Measurements from ENCODE around the gene ITPRIP.

ITPRIP gene

DNA sequence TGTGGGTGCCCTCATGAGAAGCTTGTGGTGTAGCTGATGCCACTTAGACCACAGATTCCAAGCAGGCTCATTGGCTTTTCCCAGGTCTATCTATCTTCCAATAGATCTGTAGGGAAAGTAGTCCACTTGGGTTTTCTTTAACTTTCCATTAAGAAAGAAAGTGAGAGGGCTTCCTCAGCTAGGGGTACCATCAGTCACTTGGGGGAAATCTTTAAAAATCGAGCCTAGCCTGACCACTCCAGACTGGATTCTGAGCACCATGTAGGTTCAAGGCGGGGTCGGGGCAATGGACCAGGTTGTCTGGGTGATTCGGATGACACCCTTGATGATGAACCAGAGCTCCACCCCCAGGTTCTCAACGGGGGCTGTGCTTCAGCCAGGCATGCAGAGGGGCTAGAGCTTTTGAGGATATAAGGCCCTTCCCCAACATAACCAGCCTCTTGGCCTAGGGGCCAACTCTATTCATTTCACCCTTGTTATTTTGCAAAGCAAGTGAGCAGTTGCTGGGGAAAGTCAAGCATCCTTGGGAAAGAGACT lies 27.0 kb downstream of the ITPRIP start:
- TF ChIP-seq CTCF (IDR thresholded peaks at IDR 0.05; ENCODE audit: low read depth, low read length) (no peak), EZH2phosphoT487 (IDR thresholded peaks at IDR 0.05; ENCODE audit: low read depth) (no peak)
- Histone ChIP-seq H4K20me1 (ENCODE audit: insufficient read depth, low read length) (peaks cover 2% of the 10 kb centered on the region; the same call in 1 of the 2 replicates), H3K36me3 (replicated peaks; ENCODE audit: low read depth, low read length) (peaks cover 3% of the 10 kb centered on the region), H3K9ac (ENCODE audit: low read length) (no peak overlapping the region), H2AFZ (ENCODE audit: low read depth, low read length) (no peak overlapping the region), H3K27ac (ENCODE audit: low read length) (no peak overlapping the region), H3K79me2 (ENCODE audit: low read length) (no peaks in the 10 kb centered on the region), H3K9me3 (ENCODE audit: insufficient read depth, low read length) (no peaks in the 10 kb centered on the region), H3K4me2 (ENCODE audit: low read length) (no peak overlapping the region), H3K27me3 (ENCODE audit: low read depth, low read length) (no peaks in the 10 kb centered on the region), H3K4me3 (ENCODE audit: low read length) (no peak overlapping the region), H3K4me1 (ENCODE audit: low read length) (peaks cover 8% of the 10 kb centered on the region; the same call in 1 of the 2 replicates)

- H3K4me1 ChIP-seq (ENCODE audit: low read length), result peaks cover 14% of the 10 kb centered on the region; the same call in 1 of the 2 replicates
- H3K79me2 ChIP-seq (ENCODE audit: low read length), result no peaks in the 10 kb centered on the region
- no peak overlapping the region for H3K9ac ChIP-seq (ENCODE audit: low read length)
- no peaks in the 10 kb centered on the region for H4K20me1 ChIP-seq (ENCODE audit: insufficient read depth, low read length)
- no peak overlapping the region for H2AFZ ChIP-seq (ENCODE audit: low read depth, low read length)
- no peak overlapping the region for H3K4me3 ChIP-seq (ENCODE audit: low read length)
- H3K36me3 ChIP-seq (replicated peaks; ENCODE audit: low read depth, low read length), result peaks cover 3% of the 10 kb centered on the region
- H3K27ac ChIP-seq (ENCODE audit: low read length), result no peak overlapping the region
- no peak overlapping the region for H3K4me2 ChIP-seq (ENCODE audit: low read length)
- H3K9me3 ChIP-seq (ENCODE audit: insufficient read depth, low read length), result no peaks in the 10 kb centered on the region
- no peaks in the 10 kb centered on the region for H3K27me3 ChIP-seq (ENCODE audit: low read depth, low read length)
- TF ChIP-seq EZH2phosphoT487 (IDR thresholded peaks at IDR 0.05; ENCODE audit: low read depth) (no peak), CTCF (IDR thresholded peaks at IDR 0.05; ENCODE audit: low read depth, low read length) (no peak)
Measured at GRCh38 chr10:104309980-104310978, 28.0 kb downstream of the ITPRIP start.

DNA sequence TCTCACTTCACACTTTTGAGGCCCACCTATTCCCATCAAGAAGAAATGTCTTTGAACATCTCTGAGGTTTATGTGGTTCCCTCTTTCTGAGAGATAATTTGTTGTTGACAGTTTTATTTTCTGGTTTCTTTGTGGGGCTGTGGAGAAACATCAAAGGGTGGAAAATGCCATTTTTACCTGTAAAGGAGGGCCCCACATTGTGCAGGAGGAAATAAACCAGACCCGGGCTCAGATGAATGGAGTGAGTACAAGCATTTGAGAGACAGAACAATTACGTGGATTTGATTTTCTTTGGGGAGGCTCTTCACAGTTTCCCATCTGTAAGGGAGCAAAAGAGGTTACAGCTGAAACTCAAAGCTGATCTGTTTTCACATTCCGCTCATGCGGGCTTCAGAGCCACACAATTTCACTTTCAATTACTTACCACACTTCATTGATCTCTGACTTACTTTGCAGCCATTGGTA lies 29.8 kb downstream of the ITPRIP start:
- Histone ChIP-seq H2AFZ (ENCODE audit: low read depth, low read length) (no peak overlapping the region), H3K9ac (ENCODE audit: low read length) (no peak overlapping the region), H3K79me2 (ENCODE audit: low read length) (no peaks in the 10 kb centered on the region), H4K20me1 (ENCODE audit: insufficient read depth, low read length) (no peaks in the 10 kb centered on the region), H3K4me1 (ENCODE audit: low read length) (peaks cover 14% of the 10 kb centered on the region; the same call in 1 of the 2 replicates), H3K4me3 (ENCODE audit: low read length) (no peak overlapping the region), H3K27me3 (ENCODE audit: low read depth, low read length) (no peaks in the 10 kb centered on the region), H3K36me3 (replicated peaks; ENCODE audit: low read depth, low read length) (peaks cover 3% of the 10 kb centered on the region), H3K27ac (ENCODE audit: low read length) (no peak overlapping the region), H3K9me3 (ENCODE audit: insufficient read depth, low read length) (no peaks in the 10 kb centered on the region), H3K4me2 (ENCODE audit: low read length) (no peak overlapping the region)
- no peak for TF ChIP-seq CTCF (IDR thresholded peaks at IDR 0.05; ENCODE audit: low read depth, low read length)
- no peak for TF ChIP-seq EZH2phosphoT487 (IDR thresholded peaks at IDR 0.05; ENCODE audit: low read depth)

Data from OCI-LY3 (cell line).